Neuronal stem cell (in vitro differentiated cells): ENCODE results near the gene ARHGEF37.

Experiments used
- DNase-seq: peaks from one replicate; pipeline ENCODE4 v3.0.0-alpha.2; 2013; ENCODE audit warnings: low spot score
- H2AFZ ChIP-seq: one replicate; pipeline ENCODE4 v1.6.1; 2013; ENCODE audit warnings: mild to moderate bottlenecking, low read length, inconsistent platforms
- H2AK5ac ChIP-seq: 2 replicates; pipeline ENCODE4 v1.6.1; 2013; ENCODE audit warnings: low read depth, mild to moderate bottlenecking, inconsistent platforms, low read length, moderate library complexity, mixed read lengths
- H2BK120ac ChIP-seq: 2 replicates; pipeline ENCODE4 v1.6.1; 2013; ENCODE audit warnings: low read depth, mild to moderate bottlenecking, inconsistent platforms, low read length, moderate library complexity, mixed read lengths
- H2BK12ac ChIP-seq: one replicate; pipeline ENCODE4 v1.6.1; 2013; ENCODE audit warnings: low read length, inconsistent platforms
- H2BK15ac ChIP-seq: 2 replicates; pipeline ENCODE4 v1.6.1; 2013; ENCODE audit warnings: mild to moderate bottlenecking, low read length, inconsistent platforms, mixed read lengths
- H2BK5ac ChIP-seq: one replicate; pipeline ENCODE4 v1.6.1; 2013; ENCODE audit warnings: inconsistent platforms, mild to moderate bottlenecking, low read length, moderate library complexity
- H3K14ac ChIP-seq: one replicate; pipeline ENCODE4 v1.6.1; 2013; ENCODE audit warnings: low read length, inconsistent platforms
- H3K18ac ChIP-seq: 2 replicates; pipeline ENCODE4 v1.6.1; 2013; ENCODE audit warnings: low read length, inconsistent platforms
- H3K23ac ChIP-seq: 2 replicates; pipeline ENCODE4 v1.6.1; 2013; ENCODE audit warnings: low read depth, mild to moderate bottlenecking, mixed read lengths, low read length, inconsistent platforms; ENCODE audit not compliant: poor library complexity
- H3K27ac ChIP-seq: replicated peaks from 3 replicates; pipeline ENCODE4 v1.5.1; 2013; ENCODE audit warnings: low read length, inconsistent platforms
- H3K27me3 ChIP-seq, 3 experiments: 2 replicates each; pipeline ENCODE4 v1.6.1; 2013; ENCODE audit warnings: low read length in 3 of 3, mild to moderate bottlenecking in 2 of 3, inconsistent platforms in 1 of 3, low read depth in 1 of 3, mixed read lengths in 1 of 3, moderate library complexity in 1 of 3; ENCODE audit not compliant: control insufficient read depth in 3 of 3, insufficient read depth in 3 of 3
- H3K36me3 ChIP-seq, 2 donors: replicated peaks in 1 of 2; 2 replicates each; pipeline ENCODE4 v1.6.1; 2013; ENCODE audit warnings: low read length in 2 of 2; ENCODE audit not compliant: control insufficient read depth in 2 of 2, insufficient read depth in 2 of 2
- H3K4ac ChIP-seq: 2 replicates; pipeline ENCODE4 v1.6.1; 2013; ENCODE audit warnings: inconsistent platforms, mild to moderate bottlenecking, low read length, moderate library complexity
- H3K4me1 ChIP-seq, 2 donors: 1 replicate in 1 of 2; 2 replicates in 1 of 2; pipeline ENCODE4 v1.6.1; 2013; ENCODE audit warnings: low read length in 2 of 2, low read depth in 1 of 2; ENCODE audit not compliant: control insufficient read depth in 2 of 2, insufficient read depth in 1 of 2
- H3K4me2 ChIP-seq: one replicate; pipeline ENCODE4 v1.6.1; 2013; ENCODE audit warnings: mild to moderate bottlenecking, low read length, inconsistent platforms; ENCODE audit not compliant: insufficient read depth, poor library complexity, severe bottlenecking
- H3K4me3 ChIP-seq, 2 donors: 2 replicates each; pipeline ENCODE4 v1.5.1; 2013; ENCODE audit warnings: low read length in 2 of 2, mild to moderate bottlenecking in 2 of 2, inconsistent platforms in 1 of 2, moderate library complexity in 1 of 2
- H3K79me1 ChIP-seq: one replicate; pipeline ENCODE4 v1.6.1; 2013; ENCODE audit warnings: low read depth, mild to moderate bottlenecking, inconsistent platforms, low read length, moderate library complexity
- H3K9ac ChIP-seq: one replicate; pipeline ENCODE4 v1.6.1; 2013; ENCODE audit warnings: mild to moderate bottlenecking, low read depth, low read length, inconsistent platforms; ENCODE audit not compliant: poor library complexity
- H3K9me3 ChIP-seq, 2 donors: replicated peaks in 1 of 2; 2 replicates each; pipeline versions ENCODE3 to v1.6.1; 2013; ENCODE audit warnings: low read length in 2 of 2, mild to moderate bottlenecking in 2 of 2, inconsistent platforms in 1 of 2, low read depth in 1 of 2, mixed read lengths in 1 of 2, moderate library complexity in 1 of 2; ENCODE audit not compliant: control insufficient read depth in 2 of 2, insufficient read depth in 1 of 2
- H4K8ac ChIP-seq: one replicate; pipeline ENCODE4 v1.6.1; 2013; ENCODE audit warnings: low read depth, mild to moderate bottlenecking, inconsistent platforms, low read length, moderate library complexity
- H4K91ac ChIP-seq: one replicate; pipeline ENCODE4 v1.6.1; 2013; ENCODE audit warnings: low read length, low read depth, mild to moderate bottlenecking, inconsistent platforms; ENCODE audit not compliant: poor library complexity
- WGBS, 2 donors: extraction: QIAGEN DNeasy Blood & Tissue Kit; methylation state at CpG; one replicate each; pipeline ENCODE4 v1.1.7; 2013; ENCODE audit warnings: missing lambda C conversion rate in 2 of 2, mixed read lengths in 1 of 2; ENCODE audit not compliant: insufficient read length in 2 of 2, insufficient replicate concordance in 1 of 2; ENCODE audit errors: extremely low coverage in 2 of 2; 5-methylcytosine and 5-hydroxymethylcytosine counted together

The ARHGEF37 gene

GRCh38 chr5:149681922-149682321 is 100.6 kb downstream of the ARHGEF37 start:
- H3K4ac ChIP-seq = no peak overlapping the region
- no peak overlapping the region for H2AK5ac ChIP-seq
- no peak overlapping the region for H3K4me2 ChIP-seq
- H2BK120ac ChIP-seq = no peak overlapping the region
- no peak overlapping the region for H2BK5ac ChIP-seq
- no peak overlapping the region for H3K14ac ChIP-seq
- no CpG with 5 or more reads among the region's 2 CpGs for WGBS, 2 donors
- H3K36me3 ChIP-seq = no peaks in the 10 kb centered on the region
- no peaks in the 10 kb centered on the region for H3K79me1 ChIP-seq
- H3K18ac ChIP-seq = no peak overlapping the region
- peaks cover 0 to 5% (median 0%) of the 10 kb centered on the region in 3 experiments for H3K27me3 ChIP-seq
- H2BK15ac ChIP-seq = no peak overlapping the region
- H3K4me1 ChIP-seq = no peaks in the 10 kb centered on the region
- no peaks in the 10 kb centered on the region for H3K9me3 ChIP-seq
- H3K9ac ChIP-seq = no peak overlapping the region
- H3K23ac ChIP-seq = no peak overlapping the region
- H4K8ac ChIP-seq = no peak overlapping the region
- no peak overlapping the region for H2AFZ ChIP-seq
- no peak overlapping the region for H4K91ac ChIP-seq
- H3K4me3 ChIP-seq = no peak overlapping the region
- no peak overlapping the region for H2BK12ac ChIP-seq
- no peak for DNase-seq
- H3K27ac ChIP-seq = no peak overlapping the region

DNA sequence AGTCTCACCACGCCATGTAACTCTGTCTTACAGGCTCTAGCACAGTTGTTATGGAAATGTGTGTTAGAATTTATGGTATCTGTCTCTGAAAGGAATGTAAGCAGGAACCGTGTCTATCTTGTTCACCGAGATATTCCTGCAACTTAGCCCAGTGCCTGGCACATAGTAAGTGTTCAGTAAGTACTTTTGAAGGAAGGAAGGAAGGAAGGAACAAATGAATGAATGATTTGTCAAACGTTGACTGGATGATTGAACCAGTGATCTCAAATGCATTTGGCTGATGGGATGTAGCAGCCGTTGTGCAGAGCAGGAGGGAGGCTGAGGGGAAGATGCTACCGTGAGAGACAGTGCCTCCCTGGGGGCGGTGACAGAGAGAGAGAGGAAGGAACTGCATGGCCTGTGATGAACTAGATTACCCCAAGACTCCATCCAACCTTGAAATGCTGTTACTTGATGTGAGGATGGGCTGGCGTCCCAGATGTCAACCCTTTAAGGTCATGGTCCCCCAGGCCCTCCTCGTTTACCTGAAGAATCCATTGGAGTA is 101.3 kb downstream of the ARHGEF37 start:
- Histone ChIP-seq H3K4me1 (no peaks in the 10 kb centered on the region), H2BK120ac (no peak overlapping the region), H3K79me1 (no peaks in the 10 kb centered on the region), H2BK5ac (no peak overlapping the region), H3K27ac (no peak overlapping the region), H2BK12ac (no peak overlapping the region), H4K8ac (no peak overlapping the region), H3K9ac (no peak overlapping the region), H3K14ac (no peak overlapping the region), H2AK5ac (no peak overlapping the region), H2AFZ (no peak overlapping the region), H3K4me3 (no peak overlapping the region), H3K23ac (no peak overlapping the region), H2BK15ac (no peak overlapping the region), H3K4ac (no peak overlapping the region), H3K36me3 (no peaks in the 10 kb centered on the region), H3K18ac (no peak overlapping the region), H3K27me3 (peaks cover 0 to 5% (median 0%) of the 10 kb centered on the region in 3 experiments), H3K9me3 (no peaks in the 10 kb centered on the region), H3K4me2 (no peak overlapping the region), H4K91ac (no peak overlapping the region)
- no CpG with 5 or more reads among the region's 9 CpGs for WGBS, 2 donors
- DNase-seq = no peak

DNA sequence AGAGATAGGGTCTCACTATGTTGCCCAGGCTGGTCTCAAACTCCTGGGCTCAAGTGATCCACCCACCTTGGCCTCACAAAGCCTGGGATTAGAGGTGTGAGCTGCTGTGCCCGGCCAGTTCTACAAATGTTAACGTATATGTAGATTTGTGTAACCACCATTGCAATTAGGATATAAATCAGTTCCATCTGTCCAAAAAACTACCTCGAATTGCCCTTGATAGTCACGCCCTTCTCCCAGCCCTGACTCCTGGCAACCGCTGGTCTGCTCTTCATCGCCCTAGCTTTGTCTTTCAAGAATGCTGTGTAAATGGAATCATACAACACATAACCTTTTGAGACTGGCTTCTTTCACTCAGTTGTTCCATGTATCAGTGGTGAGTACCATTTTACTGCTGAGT is 102.7 kb downstream of the ARHGEF37 start:
- Histone ChIP-seq H4K8ac (no peak overlapping the region), H3K18ac (no peak overlapping the region), H2BK15ac (no peak overlapping the region), H2AFZ (no peak overlapping the region), H3K4me1 (no peaks in the 10 kb centered on the region), H3K14ac (no peak overlapping the region), H3K27me3 (no peaks in the 10 kb centered on the region), H2BK5ac (no peak overlapping the region), H3K4me3 (no peak overlapping the region), H3K9me3 (no peaks in the 10 kb centered on the region), H3K9ac (no peak overlapping the region), H2BK120ac (no peak overlapping the region), H3K79me1 (no peaks in the 10 kb centered on the region), H4K91ac (no peak overlapping the region), H3K4me2 (no peak overlapping the region), H2AK5ac (no peak overlapping the region), H3K27ac (no peak overlapping the region), H3K36me3 (no peaks in the 10 kb centered on the region), H2BK12ac (no peak overlapping the region), H3K23ac (no peak overlapping the region), H3K4ac (no peak overlapping the region)
- no CpG with 5 or more reads among the region's 6 CpGs for WGBS, 2 donors
- no peak for DNase-seq

GRCh38 chr5:149684371-149684770 is 103.1 kb downstream of the ARHGEF37 start:
- no peak overlapping the region for H4K91ac ChIP-seq
- no peak overlapping the region for H2BK5ac ChIP-seq
- H3K79me1 ChIP-seq = no peaks in the 10 kb centered on the region
- no peak overlapping the region for H3K4me3 ChIP-seq
- H3K23ac ChIP-seq = no peak overlapping the region
- no peaks in the 10 kb centered on the region for H3K27me3 ChIP-seq
- no peak overlapping the region for H3K9ac ChIP-seq
- H4K8ac ChIP-seq = no peak overlapping the region
- DNase-seq = no peak
- no peak overlapping the region for H3K27ac ChIP-seq
- H3K4me1 ChIP-seq = no peaks in the 10 kb centered on the region
- H2AFZ ChIP-seq = no peak overlapping the region
- no peaks in the 10 kb centered on the region for H3K9me3 ChIP-seq
- H3K36me3 ChIP-seq = no peaks in the 10 kb centered on the region
- no peak overlapping the region for H3K18ac ChIP-seq
- H3K4me2 ChIP-seq = no peak overlapping the region
- H3K4ac ChIP-seq = no peak overlapping the region
- H2BK15ac ChIP-seq = no peak overlapping the region
- no CpG with 5 or more reads among the region's 4 CpGs for WGBS, 2 donors
- H2BK12ac ChIP-seq = no peak overlapping the region
- no peak overlapping the region for H3K14ac ChIP-seq
- H2AK5ac ChIP-seq = no peak overlapping the region
- no peak overlapping the region for H2BK120ac ChIP-seq
